Measurements from ENCODE around the gene PAMR1.

DNA sequence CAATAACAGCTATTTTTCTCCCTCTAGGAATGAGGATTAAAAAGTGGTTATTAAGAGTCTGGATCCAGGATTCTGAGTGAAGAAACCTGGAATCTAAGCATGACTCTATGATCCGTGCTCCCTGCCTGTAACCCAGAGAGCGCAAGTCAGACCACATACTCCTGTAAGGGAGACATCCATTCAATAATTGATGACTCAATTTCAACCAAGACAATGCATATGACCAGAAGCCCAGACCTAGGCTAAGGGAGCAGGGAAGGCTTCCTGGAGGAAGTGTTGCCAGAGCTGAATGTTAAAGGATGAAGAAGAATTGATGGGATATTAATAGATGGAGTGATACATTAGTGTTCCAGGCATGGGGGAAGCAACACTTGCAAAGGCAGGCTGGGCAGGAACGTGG lies 13.8 kb upstream of the PAMR1 start:
- no peak for TF ChIP-seq ZFP30 (CRISPR knock-in tag; IDR thresholded peaks at IDR 0.05; ENCODE audit: borderline replicate concordance)
- TF ChIP-seq PHTF2 (CRISPR knock-in tag; IDR thresholded peaks at IDR 0.05), result no peak
- TF ChIP-seq, protein P1, sequence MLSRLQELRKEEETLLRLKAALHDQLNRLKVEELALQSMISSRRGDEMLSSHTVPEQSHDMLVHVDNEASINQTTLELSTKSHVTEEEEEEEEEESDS (CRISPR knock-in tag; IDR thresholded peaks at IDR 0.05), result no peak
- TF ChIP-seq, protein P2, sequence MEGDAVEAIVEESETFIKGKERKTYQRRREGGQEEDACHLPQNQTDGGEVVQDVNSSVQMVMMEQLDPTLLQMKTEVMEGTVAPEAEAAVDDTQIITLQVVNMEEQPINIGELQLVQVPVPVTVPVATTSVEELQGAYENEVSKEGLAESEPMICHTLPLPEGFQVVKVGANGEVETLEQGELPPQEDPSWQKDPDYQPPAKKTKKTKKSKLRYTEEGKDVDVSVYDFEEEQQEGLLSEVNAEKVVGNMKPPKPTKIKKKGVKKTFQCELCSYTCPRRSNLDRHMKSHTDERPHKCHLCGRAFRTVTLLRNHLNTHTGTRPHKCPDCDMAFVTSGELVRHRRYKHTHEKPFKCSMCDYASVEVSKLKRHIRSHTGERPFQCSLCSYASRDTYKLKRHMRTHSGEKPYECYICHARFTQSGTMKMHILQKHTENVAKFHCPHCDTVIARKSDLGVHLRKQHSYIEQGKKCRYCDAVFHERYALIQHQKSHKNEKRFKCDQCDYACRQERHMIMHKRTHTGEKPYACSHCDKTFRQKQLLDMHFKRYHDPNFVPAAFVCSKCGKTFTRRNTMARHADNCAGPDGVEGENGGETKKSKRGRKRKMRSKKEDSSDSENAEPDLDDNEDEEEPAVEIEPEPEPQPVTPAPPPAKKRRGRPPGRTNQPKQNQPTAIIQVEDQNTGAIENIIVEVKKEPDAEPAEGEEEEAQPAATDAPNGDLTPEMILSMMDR (IDR thresholded peaks at IDR 0.05 in 2 of 3, conservative IDR thresholded peaks at IDR 0.05 in 1 of 3; ENCODE audit: insufficient read depth in 2 of 3, low read depth in 1 of 3, low read length in 3 of 3), result no peak
- TF ChIP-seq, protein P3, sequence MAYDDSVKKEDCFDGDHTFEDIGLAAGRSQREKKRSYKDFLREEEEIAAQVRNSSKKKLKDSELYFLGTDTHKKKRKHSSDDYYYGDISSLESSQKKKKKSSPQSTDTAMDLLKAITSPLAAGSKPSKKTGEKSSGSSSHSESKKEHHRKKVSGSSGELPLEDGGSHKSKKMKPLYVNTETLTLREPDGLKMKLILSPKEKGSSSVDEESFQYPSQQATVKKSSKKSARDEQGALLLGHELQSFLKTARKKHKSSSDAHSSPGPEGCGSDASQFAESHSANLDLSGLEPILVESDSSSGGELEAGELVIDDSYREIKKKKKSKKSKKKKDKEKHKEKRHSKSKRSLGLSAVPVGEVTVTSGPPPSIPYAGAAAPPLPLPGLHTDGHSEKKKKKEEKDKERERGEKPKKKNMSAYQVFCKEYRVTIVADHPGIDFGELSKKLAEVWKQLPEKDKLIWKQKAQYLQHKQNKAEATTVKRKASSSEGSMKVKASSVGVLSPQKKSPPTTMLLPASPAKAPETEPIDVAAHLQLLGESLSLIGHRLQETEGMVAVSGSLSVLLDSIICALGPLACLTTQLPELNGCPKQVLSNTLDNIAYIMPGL (CRISPR knock-in tag; IDR thresholded peaks at IDR 0.05), result no peak
- no peak for TF ChIP-seq BDP1 (IDR thresholded peaks at IDR 0.05; ENCODE audit: insufficient read depth, insufficient read length)
- TF ChIP-seq, protein P4, sequence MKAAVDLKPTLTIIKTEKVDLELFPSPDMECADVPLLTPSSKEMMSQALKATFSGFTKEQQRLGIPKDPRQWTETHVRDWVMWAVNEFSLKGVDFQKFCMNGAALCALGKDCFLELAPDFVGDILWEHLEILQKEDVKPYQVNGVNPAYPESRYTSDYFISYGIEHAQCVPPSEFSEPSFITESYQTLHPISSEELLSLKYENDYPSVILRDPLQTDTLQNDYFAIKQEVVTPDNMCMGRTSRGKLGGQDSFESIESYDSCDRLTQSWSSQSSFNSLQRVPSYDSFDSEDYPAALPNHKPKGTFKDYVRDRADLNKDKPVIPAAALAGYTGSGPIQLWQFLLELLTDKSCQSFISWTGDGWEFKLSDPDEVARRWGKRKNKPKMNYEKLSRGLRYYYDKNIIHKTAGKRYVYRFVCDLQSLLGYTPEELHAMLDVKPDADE (conservative IDR thresholded peaks at IDR 0.05; ENCODE audit: control insufficient read depth, low read depth, low read length), result no peak
- TF ChIP-seq, protein P5, sequence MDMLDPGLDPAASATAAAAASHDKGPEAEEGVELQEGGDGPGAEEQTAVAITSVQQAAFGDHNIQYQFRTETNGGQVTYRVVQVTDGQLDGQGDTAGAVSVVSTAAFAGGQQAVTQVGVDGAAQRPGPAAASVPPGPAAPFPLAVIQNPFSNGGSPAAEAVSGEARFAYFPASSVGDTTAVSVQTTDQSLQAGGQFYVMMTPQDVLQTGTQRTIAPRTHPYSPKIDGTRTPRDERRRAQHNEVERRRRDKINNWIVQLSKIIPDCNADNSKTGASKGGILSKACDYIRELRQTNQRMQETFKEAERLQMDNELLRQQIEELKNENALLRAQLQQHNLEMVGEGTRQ (CRISPR knock-in tag; IDR thresholded peaks at IDR 0.05), result no peak
- no peak for TF ChIP-seq POLR2A (conservative IDR thresholded peaks at IDR 0.05)
- no peak for TF ChIP-seq POLR2AphosphoS5 (IDR thresholded peaks at IDR 0.05; ENCODE audit: control insufficient read depth, insufficient read depth, low read depth, low read length)
- TF ChIP-seq TAF9B (IDR thresholded peaks at IDR 0.05; ENCODE audit: partially characterized antibody), result no peak
- TF ChIP-seq, protein P6, sequence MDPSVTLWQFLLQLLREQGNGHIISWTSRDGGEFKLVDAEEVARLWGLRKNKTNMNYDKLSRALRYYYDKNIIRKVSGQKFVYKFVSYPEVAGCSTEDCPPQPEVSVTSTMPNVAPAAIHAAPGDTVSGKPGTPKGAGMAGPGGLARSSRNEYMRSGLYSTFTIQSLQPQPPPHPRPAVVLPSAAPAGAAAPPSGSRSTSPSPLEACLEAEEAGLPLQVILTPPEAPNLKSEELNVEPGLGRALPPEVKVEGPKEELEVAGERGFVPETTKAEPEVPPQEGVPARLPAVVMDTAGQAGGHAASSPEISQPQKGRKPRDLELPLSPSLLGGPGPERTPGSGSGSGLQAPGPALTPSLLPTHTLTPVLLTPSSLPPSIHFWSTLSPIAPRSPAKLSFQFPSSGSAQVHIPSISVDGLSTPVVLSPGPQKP (CRISPR knock-in tag; IDR thresholded peaks at IDR 0.05), result no peak

All from K562 (cell line).